Activated CD8-positive, alpha-beta memory T cell treated with anti-CD3 and anti-CD28 coated beads for 4 hours (primary cell): ENCODE results near the gene CRB1.

ENCODE experiments used
- DNase-seq, 2 donors: peaks; one replicate each; pipeline ENCODE4 v3.0.0-alpha.2; 2020; ENCODE audit warnings: low read depth in 2 of 2

Gene CRB1

GRCh38 chr1:197268012-197268411 lies at the start of gene CRB1:
TSS of gene CRB1 (plus strand) at chr1:197268252. CDS start at chr1:197268413, 161 bp downstream.
- DNase-seq = no peak

DNA sequence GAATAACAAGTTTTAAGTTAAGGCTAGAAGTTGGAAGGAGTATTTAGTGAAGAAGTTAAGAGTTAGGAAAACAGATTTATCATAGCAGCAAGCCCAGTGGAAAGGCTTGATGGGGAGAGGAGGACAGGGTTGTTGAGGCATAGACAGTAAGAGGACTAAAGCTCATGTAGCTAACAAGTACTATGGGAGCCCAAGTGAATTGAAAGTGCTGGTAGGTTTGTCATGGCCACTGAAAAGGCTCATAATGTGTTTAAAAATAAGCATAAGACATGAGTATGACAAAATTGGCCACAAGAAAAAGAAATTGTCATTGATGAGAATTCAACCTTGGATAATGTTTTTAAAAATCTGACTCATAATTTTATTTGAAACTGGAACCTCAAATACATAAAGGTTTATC lies 49.2 kb upstream of the CRB1 start:
- DNase-seq = no peak

GRCh38 chr1:197222025-197222685 lies 45.9 kb upstream of the CRB1 start:
- DNase-seq = no peak

DNA sequence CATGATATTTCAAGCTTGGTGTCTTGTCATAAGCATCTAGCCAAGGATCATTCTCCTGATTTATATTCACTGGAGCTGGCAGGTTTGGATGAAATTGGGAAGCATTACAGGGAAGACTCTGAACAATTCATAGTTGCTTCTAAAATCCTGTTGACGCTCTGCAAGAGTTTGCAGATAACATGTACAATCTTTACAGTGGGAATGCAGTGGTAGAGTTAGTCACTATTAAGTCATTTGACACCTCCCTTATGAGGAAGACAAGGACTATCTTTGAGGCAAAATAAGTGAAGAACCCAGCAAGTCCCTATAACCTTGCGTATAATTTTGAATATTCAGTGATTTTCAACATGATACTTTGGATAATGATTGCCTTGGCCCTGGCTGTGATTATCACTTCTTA lies 45.3 kb upstream of the CRB1 start:
- no peak for DNase-seq

DNA sequence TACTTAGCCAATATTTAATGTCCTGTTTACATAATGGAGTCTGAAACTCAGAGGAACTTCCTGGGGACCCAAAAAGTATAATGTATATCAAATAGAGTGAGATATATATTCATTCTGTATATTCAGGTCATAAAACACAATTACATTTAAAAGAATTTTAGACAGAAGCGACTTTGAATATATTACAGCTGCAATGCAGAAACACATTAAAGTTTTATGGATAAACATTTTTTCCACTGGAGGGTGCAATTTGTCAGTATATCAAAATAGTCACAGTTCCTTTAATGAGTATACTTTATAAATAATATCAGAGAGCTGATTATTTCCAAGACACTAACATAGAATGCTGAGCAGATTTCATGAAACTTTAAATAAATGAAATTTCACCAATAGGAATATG lies 43.9 kb upstream of the CRB1 start:
- DNase-seq = no peak

DNA sequence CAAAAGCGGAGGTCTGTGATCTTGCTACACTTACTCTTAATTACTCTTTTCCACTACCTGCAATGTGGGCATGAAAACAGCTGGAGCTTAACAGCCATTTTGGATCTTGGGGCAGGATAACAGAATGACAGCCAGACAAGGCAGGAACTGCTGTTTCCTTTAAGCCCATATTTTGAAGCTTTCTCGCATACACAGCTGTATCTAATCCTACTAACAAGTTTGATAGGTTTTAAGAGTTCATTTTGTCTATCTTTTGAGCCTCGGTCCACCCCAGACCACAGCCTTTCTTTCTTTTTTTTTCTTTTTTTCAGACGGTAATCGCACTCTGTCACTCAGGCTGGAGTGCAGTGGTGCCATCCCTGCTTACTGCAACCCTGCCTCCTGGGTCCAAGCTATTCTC lies 42.4 kb upstream of the CRB1 start:
- DNase-seq = no peak

- DNase-seq = no peak
Observed at GRCh38 chr1:197234581-197234980, 33.5 kb upstream of the CRB1 start.

- no peak for DNase-seq
Observed at GRCh38 chr1:197235355-197235754, 32.7 kb upstream of the CRB1 start.

DNA sequence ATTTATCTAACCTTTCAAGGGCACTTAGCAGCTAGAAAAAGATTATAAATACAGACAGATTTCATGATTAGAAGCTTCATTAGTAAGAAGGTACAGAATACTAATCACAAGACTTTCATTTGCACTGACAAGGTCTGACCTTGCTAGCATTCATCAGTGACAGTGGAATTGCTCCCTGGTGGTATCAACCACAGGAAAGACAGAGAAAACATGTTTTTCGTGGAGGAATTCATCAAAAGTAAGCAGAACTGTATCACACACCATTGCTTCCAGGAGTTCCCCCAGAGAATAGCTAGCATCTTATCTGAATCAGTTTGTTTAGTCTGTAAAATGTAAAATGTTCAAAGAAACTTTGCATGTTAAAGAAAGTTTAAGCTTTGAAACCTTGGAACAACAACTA lies 20.6 kb upstream of the CRB1 start:
- DNase-seq = no peak

DNA sequence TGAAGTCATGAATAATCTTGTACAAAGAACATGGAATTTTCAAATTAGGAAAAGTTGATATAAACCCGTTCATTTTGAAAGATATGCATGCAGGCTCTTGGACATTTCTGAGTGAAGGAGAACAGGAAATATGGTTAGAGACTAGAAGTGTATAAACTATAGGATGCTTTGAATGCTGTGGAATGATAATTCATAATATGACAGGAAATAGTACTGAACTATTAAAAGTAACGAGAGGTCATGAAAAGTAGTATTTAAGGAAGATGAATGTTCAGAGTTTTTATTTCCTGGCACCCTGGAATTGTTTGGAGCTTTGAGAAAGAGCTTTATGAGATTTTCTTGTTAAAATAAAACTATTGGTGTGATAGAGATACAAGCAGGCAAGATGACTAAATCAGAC lies 18.7 kb upstream of the CRB1 start:
- DNase-seq = no peak

DNA sequence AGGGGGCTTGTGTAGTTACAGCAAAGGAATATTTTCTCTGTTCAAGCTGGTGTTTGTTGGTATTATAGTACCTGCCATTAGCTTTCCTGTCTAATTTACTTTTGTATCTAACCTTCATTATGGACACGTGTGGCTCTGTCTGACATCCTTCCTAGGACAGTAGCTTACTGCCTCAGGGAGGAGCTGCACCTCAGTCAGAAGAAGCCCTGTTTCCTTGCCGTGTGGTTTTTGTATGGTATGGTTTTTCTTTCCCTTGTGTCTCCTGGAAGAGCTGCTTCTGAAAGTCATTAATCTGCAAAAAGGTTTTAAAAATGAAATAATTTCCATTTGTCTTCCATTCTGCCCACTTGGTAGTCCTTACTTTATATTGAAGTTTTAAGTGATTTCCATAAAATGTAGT lies 17.4 kb upstream of the CRB1 start:
- no peak for DNase-seq

DNA sequence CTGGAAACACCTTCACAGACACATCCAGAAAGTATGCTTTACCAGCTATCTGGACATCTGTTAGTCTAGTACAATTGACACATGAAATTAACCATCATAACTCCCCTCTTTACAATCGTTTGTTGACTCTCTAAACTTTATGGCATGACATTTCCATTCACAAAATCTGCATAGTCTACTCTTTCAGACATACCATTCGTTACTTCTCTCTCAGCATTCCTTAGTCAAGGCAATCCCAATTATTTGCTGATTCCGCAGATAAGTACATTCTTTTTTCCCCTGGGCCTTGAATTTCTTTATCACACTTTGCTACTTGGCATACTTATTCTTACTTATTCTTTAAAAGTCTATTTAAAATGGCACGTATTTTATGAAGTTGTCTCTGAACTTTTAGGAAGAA lies 15.1 kb upstream of the CRB1 start:
- DNase-seq = no peak

- no peak for DNase-seq
Observed at GRCh38 chr1:197254866-197255265, 13.2 kb upstream of the CRB1 start.

DNA sequence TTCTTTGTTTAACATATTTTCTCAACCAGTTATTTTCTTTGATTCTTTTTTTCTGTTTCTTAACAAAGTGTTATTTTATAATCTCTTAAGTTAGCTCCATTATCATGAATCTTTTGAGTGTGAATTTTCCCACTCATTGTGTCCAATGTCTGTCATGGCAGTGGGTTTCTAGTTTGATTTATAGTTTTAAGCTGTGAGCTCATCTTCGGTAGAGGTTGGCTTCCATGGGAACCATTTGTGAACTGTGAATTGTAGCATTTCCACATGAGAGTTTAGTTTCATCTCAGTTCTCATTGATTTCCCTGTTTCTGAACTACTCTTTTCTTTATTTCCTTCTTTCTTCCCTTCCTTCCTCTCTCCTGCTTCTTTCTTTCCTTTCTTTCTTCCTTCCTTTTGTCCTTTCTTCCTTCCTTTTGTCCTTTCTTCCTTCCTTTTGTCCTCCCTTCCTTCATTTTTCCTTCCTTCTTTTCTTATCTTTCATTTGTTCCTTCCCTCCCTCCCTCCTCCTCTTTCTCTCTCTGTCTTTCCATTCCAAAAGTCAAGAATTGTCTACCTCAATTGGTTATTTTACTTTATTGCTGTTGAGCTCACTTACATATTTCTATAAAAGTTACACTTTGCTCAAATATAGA lies 3.0 kb upstream of the CRB1 start:
- no peak for DNase-seq

DNA sequence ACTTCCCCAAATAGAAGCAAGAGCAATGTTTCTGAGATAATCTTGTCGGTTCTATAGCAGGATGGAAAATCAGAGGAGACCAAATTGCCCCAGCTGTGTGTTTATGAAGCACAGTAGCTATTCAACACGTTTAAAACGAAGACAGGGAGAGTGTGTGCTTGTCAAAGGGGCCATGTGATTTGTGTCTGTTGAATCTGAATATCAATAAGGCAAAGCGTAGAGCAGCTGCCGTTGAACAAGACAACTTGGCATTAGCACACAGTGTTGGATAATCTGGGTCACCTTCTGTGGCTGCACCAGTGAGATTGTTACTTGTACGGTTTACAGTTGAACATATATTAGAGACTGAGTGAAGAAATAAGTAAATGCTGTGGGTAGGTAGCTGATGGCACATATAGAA lies 1.0 kb downstream of the CRB1 start:
- DNase-seq = no peak

GRCh38 chr1:197272791-197273190 lies 4.7 kb downstream of the CRB1 start:
- no peak for DNase-seq

GRCh38 chr1:197277166-197277565 lies 9.1 kb downstream of the CRB1 start:
- DNase-seq = no peak

DNA sequence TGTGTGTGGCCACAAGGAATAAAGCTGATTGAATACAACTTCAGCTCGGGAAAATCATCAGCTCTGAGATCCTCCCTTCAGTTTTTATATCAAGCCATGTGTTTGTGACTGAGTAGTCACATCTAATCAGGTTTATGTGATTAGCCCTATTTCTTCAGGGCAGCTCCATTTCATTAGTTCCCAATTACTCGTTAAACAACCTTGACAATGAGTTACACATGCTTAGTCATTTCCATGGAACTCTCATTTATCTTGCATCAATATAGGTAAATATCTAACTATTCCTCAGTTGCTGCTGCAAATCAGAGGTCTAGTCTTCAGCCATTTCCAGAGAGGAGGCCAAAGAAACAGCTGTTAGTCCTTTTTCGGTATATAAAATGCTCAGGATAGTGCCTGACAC lies 16.3 kb downstream of the CRB1 start:
- no peak for DNase-seq

GRCh38 chr1:197284966-197285365 lies 16.9 kb downstream of the CRB1 start:
- DNase-seq = no peak

GRCh38 chr1:197285526-197286205 lies 17.6 kb downstream of the CRB1 start:
- no peak for DNase-seq

GRCh38 chr1:197286634-197287033 lies 18.6 kb downstream of the CRB1 start:
- DNase-seq = no peak

GRCh38 chr1:197287863-197288262 lies 19.8 kb downstream of the CRB1 start:
- DNase-seq = no peak

- DNase-seq = no peak
Observed at GRCh38 chr1:197302775-197303174, 34.7 kb downstream of the CRB1 start.
